Heart left ventricle (tissue), 13 donors: ENCODE data around the gene ACTR10.
A peak's percentile ranks its signal among the peaks of the same experiment; 100 is the strongest.

ENCODE experiments used
- CTCF ChIP-seq, 12 donors: fragments of 200-600 bp; sonication (generic) in 4 of 12; IDR thresholded peaks; one replicate each; pipeline versions ENCODE4 v1.5.0 to v1.8.0; 2018 to 2022; ENCODE audit warnings: antibody characterized with exemption in 12 of 12, mild to moderate bottlenecking in 5 of 12
- POLR2A ChIP-seq, 2 donors: fragments of 450-650 bp; IDR thresholded peaks; one replicate each; pipeline ENCODE4 v1.6.1; 2017; ENCODE audit warnings: antibody characterized with exemption in 2 of 2, mild to moderate bottlenecking in 2 of 2, moderate library complexity in 2 of 2
- donor health status: ischemic (EF 13 %, LVEDD 7.1; RV severe dilation, severe dysfunction).
- donor health status: DM: no; HTN: yes; CAD: no.
- donor health status: DM: no; HTN: no; CAD: no.
- donor health status: ischemic (EF 25% LVEDD 6.9; RV normal size, moderate dysfunction).
- donor health status: ischemic (EF 25% LVEDD 5.7; RV mildly dilated, moderate dysfunction).
- donor health status: ischemic (EF 35%, LVEDD 5.7; RV mildly dilated, moderate dysfunction).
- donor health status: nonischemic (EF 11% LVEDD 7.7; RV severe dilation, severe dysfunction).
- donor health status: DM: yes; HTN: yes; CAD: no.
- donor health status: PGD.
- donor health status: ischemic (EF 29% LVEDD 5.4; RV normal size, mild dysfunction).
- donor health status: nonischemic (EF 23%, LVEDD 6.1; RV moderate dilation, normal function).

GRCh38 chr14:58272588-58273372, 72.8 kb downstream of the ACTR10 start:
- TF ChIP-seq POLR2A (IDR thresholded peaks at IDR 0.05) = no peak
- peak in 8 of 12 donors; percentile 11 to 39 (median 18) for TF ChIP-seq CTCF (IDR thresholded peaks at IDR 0.05)
